ENCODE measurements around the gene SHISA5. TPM values are rescaled to one million over a fixed set of nuclear protein-coding genes. Genes with fewer than 3 reads are reported as not detected.

Gene SHISA5
- total and polyA plus RNA-seq, 2 experiments from 2014 or later: 192 to 369 TPM

DNA sequence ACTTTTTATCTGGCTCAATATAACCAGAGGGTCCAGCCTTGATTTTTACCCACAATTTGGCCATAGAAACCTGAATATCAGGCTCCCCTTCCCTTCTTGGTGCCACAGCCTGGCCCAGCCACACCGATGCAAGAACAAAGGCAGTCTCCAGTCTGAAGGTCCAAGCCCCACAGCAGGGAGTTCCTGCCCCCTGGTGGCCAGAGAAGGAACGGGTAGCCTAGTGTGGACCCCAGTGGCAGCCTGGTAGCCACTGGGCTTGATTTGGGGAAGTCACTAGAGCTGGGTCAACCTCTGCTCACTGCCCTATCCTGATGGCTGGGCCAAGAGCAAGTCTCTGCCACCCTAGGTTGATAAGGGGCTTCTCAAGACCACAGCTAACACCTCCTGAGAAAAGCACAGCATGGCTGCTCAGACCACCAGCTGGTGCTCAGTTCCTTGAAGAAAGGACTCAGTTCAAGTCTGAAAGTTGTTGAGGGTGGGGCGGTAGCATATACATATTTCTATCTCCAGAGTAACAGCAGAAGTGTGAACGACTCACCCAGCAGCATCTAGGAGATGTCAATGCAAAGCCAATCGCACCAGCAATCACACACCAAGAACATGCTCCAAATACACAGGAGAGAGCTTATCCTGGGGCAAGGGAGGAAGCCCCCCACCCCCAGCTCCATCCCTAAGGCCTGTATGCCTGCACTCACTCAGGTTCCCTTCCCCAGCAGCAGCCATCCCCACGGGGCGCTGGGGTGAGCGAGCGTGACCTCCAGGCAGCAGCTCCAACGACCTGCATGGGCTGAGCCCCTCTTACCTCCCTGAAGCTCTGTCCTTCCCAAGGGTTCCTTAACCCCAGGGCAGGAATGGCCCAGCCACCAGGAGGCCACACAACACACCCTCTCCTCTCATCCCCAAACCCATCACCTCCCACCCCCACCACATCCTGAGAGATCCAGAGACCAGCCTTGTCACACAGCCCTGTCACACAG lies 45.0 kb upstream of the SHISA5 start:
- Histone ChIP-seq H3K4me2 (no peak overlapping the region), H3K36me3 (replicated peaks; ENCODE audit: insufficient read depth, low read depth) (no peaks in the 10 kb centered on the region), H2AFZ (no peak overlapping the region), H3K9me3 (ENCODE audit: low read depth) (no peaks in the 10 kb centered on the region), H3K4me3 (no peak overlapping the region), H3K9me2 (replicated peaks; ENCODE audit: insufficient read depth) (no peaks in the 10 kb centered on the region), H4K20me1 (ENCODE audit: insufficient read depth, poor library complexity, severe bottlenecking) (no peaks in the 10 kb centered on the region), H3K4me1 (ENCODE audit: insufficient read depth) (peaks cover 6% of the 10 kb centered on the region), H3K79me2 (no peaks in the 10 kb centered on the region), H3K27me3 (no peaks in the 10 kb centered on the region), H3K27ac (no peak overlapping the region)
- DNase-seq (ENCODE audit: low spot score): peak; percentile 86
- 71% methylated on average over 10 of the region's 10 CpGs for WGBS (ENCODE audit: low lambda C conversion rate, missing lambda C conversion rate)
- TF ChIP-seq EZH2 (IDR thresholded peaks at IDR 0.05; ENCODE audit: borderline replicate concordance) (no peak), EZH2phosphoT487 (IDR thresholded peaks at IDR 0.05; ENCODE audit: low read depth, severe bottlenecking, unreplicated experiment) (no peak)
- TF ChIP-seq, protein P1, sequence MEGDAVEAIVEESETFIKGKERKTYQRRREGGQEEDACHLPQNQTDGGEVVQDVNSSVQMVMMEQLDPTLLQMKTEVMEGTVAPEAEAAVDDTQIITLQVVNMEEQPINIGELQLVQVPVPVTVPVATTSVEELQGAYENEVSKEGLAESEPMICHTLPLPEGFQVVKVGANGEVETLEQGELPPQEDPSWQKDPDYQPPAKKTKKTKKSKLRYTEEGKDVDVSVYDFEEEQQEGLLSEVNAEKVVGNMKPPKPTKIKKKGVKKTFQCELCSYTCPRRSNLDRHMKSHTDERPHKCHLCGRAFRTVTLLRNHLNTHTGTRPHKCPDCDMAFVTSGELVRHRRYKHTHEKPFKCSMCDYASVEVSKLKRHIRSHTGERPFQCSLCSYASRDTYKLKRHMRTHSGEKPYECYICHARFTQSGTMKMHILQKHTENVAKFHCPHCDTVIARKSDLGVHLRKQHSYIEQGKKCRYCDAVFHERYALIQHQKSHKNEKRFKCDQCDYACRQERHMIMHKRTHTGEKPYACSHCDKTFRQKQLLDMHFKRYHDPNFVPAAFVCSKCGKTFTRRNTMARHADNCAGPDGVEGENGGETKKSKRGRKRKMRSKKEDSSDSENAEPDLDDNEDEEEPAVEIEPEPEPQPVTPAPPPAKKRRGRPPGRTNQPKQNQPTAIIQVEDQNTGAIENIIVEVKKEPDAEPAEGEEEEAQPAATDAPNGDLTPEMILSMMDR (IDR thresholded peaks at IDR 0.05; ENCODE audit: poor library complexity): peak; percentile 81

DNA sequence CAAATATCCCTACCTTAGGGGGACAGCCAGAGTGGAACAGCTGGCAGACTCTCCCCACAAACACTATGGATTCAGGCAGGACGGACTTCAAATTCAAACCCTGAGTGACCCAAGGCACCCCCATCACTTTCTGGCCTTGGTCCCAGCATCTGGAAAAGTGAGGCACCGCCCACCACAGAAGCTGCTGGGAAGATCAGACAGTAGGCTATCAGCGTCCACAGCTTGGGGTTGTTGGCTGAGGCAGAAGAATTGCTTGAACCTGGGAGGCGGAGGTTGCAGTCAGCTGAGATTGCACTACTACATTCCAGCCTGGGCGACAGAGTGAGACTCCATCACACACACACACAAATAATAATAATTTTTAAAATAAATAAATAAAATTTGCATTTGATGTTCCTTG lies 44.2 kb upstream of the SHISA5 start:
- Histone ChIP-seq H3K36me3 (replicated peaks; ENCODE audit: insufficient read depth, low read depth) (no peaks in the 10 kb centered on the region), H3K4me1 (ENCODE audit: insufficient read depth) (peaks cover 6% of the 10 kb centered on the region), H3K9me3 (ENCODE audit: low read depth) (no peaks in the 10 kb centered on the region), H3K4me2 (no peak overlapping the region), H2AFZ (no peak overlapping the region), H3K79me2 (no peaks in the 10 kb centered on the region), H3K4me3 (no peak overlapping the region), H4K20me1 (ENCODE audit: insufficient read depth, poor library complexity, severe bottlenecking) (no peaks in the 10 kb centered on the region), H3K9me2 (replicated peaks; ENCODE audit: insufficient read depth) (no peaks in the 10 kb centered on the region), H3K27me3 (no peaks in the 10 kb centered on the region), H3K27ac (no peak overlapping the region)
- 87% methylated on average over 5 of the region's 5 CpGs for WGBS (ENCODE audit: low lambda C conversion rate, missing lambda C conversion rate)
- TF ChIP-seq, protein P1 (IDR thresholded peaks at IDR 0.05; ENCODE audit: poor library complexity): no peak
- TF ChIP-seq EZH2 (IDR thresholded peaks at IDR 0.05; ENCODE audit: borderline replicate concordance) (no peak), EZH2phosphoT487 (IDR thresholded peaks at IDR 0.05; ENCODE audit: low read depth, severe bottlenecking, unreplicated experiment) (no peak)
- DNase-seq (ENCODE audit: low spot score): no peak

DNA sequence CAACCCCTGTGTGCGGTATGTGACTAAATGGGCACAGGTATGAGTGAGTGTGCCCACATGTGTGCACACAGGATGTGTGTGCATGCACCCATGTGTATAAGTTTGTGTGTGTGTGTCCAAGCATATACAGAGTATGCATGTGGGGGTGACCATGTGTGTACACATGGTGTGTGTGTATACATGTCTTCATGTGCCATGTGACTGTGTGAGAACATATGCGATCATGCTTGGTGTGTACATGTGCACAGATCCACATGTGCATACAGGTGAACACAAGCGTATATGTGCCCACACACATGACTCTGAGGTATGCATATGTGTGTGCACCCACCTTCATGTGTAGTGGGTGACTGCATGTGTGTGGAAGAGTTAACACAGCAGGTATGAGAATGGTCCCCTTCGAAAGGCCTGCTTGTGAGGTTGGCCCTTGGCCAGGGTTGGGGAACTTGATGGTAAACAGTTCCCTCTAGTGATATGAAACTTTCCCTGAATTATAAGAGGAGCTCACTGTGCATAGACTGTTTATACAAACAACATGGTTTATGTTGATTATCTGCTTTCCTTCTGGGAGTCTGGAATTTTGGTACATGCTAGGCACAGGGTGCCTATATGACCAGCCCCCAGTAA lies 42.3 kb upstream of the SHISA5 start:
- Histone ChIP-seq H3K79me2 (no peaks in the 10 kb centered on the region), H2AFZ (no peak overlapping the region), H4K20me1 (ENCODE audit: insufficient read depth, poor library complexity, severe bottlenecking) (no peaks in the 10 kb centered on the region), H3K27me3 (no peaks in the 10 kb centered on the region), H3K4me2 (no peak overlapping the region), H3K27ac (no peak overlapping the region), H3K9me2 (replicated peaks; ENCODE audit: insufficient read depth) (no peaks in the 10 kb centered on the region), H3K4me3 (no peak overlapping the region), H3K9me3 (ENCODE audit: low read depth) (no peaks in the 10 kb centered on the region), H3K36me3 (replicated peaks; ENCODE audit: insufficient read depth, low read depth) (no peaks in the 10 kb centered on the region), H3K4me1 (ENCODE audit: insufficient read depth) (no peaks in the 10 kb centered on the region)
- peak; percentile 13 for DNase-seq (ENCODE audit: low spot score)
- 82% methylated on average over 4 of the region's 4 CpGs for WGBS (ENCODE audit: low lambda C conversion rate, missing lambda C conversion rate)
- no peak for TF ChIP-seq EZH2phosphoT487 (IDR thresholded peaks at IDR 0.05; ENCODE audit: low read depth, severe bottlenecking, unreplicated experiment)

DNA sequence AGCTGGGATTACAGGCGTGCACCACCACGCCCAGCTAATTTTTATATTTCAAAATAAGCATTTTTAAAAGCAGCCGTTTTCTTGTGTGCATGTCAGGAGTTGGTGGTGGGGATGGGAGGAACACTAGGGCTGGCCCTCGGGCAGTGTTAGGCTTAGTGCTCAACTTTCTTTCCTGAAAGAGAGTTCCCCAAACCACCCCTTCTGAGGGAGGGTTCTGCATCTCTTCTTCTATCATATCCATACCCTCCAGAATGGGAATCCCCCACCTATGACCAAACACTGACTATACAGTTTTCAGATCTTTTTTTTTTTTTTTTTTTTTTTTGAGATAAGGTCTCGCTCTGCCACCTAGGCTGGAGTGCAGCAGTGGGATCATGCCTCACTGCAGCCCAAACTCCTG lies 40.2 kb upstream of the SHISA5 start:
- DNase-seq (ENCODE audit: low spot score): peak; percentile 1
- no peaks in the 10 kb centered on the region for H3K27me3 ChIP-seq
- no peak overlapping the region for H3K27ac ChIP-seq
- H3K4me1 ChIP-seq (ENCODE audit: insufficient read depth): no peaks in the 10 kb centered on the region
- no peaks in the 10 kb centered on the region for H3K79me2 ChIP-seq
- no peak overlapping the region for H3K4me2 ChIP-seq
- no peak for TF ChIP-seq EZH2phosphoT487 (IDR thresholded peaks at IDR 0.05; ENCODE audit: low read depth, severe bottlenecking, unreplicated experiment)
- TF ChIP-seq, protein P1 (IDR thresholded peaks at IDR 0.05; ENCODE audit: poor library complexity): no peak
- no peak for TF ChIP-seq EZH2 (IDR thresholded peaks at IDR 0.05; ENCODE audit: borderline replicate concordance)
- 94% methylated on average over 5 of the region's 5 CpGs for WGBS (ENCODE audit: low lambda C conversion rate, missing lambda C conversion rate)
- H3K9me2 ChIP-seq (replicated peaks; ENCODE audit: insufficient read depth): no peaks in the 10 kb centered on the region
- H3K36me3 ChIP-seq (replicated peaks; ENCODE audit: insufficient read depth, low read depth): no peaks in the 10 kb centered on the region
- no peak overlapping the region for H2AFZ ChIP-seq
- H4K20me1 ChIP-seq (ENCODE audit: insufficient read depth, poor library complexity, severe bottlenecking): no peaks in the 10 kb centered on the region
- H3K4me3 ChIP-seq: no peak overlapping the region
- H3K9me3 ChIP-seq (ENCODE audit: low read depth): no peaks in the 10 kb centered on the region
